ENCODE data around the gene ZBTB46.
"Not testable (repeated sequence)": the region's sequence is repeated elsewhere in the genome, so short reads cannot be mapped to it uniquely, and the experiment has no call there.

The ZBTB46 gene

DNA sequence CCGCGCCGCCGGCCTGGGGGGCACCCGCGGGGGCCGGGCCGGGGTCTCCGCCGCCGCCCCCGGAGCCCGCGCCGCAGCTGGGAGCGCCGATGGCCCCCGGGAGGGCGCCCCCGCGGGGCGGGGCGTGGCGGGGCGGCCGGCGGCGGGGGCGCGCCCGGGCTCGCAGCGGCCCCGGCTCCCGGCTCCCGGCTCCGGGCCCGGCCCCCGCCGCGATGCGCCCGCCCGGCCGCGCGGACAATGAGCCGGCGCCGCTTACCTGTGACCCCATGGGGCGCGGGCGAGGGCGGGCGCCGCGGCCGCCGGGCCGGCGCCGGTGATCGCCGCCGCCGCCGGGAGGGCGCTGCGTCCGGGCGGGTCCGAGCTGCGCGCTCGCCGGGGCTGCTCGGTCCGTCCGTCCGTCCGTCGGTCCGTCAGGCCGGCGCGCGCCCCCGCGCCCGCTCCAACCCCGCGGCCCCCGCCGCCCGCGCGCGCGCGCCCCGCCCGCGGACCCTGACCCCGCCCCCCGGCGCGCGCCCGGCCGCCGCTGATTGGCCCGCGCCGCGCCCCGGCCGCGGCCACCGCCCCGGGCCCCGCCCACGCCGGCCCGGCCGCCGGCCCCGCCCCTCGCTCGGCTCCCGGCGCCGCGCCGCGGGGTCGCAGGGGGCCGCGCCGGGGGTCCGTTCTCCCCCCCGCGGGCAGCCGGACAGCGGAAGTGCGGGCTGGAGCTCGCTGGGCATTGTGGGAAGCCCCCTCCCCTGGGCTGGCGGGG, at the start of gene ZBTB46:
Gene ZBTB46 (minus strand): TSS at position 424 of the 748 bp plus-strand sequence. CDS start 40,507 bp downstream, outside the sequence.
- no peak for DNase-seq (ENCODE audit: low read depth in 3 of 3, low spot score in 1 of 3)

GRCh38 chr20:63878899-63879663, 48.0 kb upstream of the ZBTB46 start:
- DNase-seq (ENCODE audit: low read depth in 3 of 3, low spot score in 1 of 3): no peak

GRCh38 chr20:63877755-63878470, 46.8 kb upstream of the ZBTB46 start:
- DNase-seq (ENCODE audit: low read depth in 3 of 3, low spot score in 1 of 3): no peak

GRCh38 chr20:63876489-63877036, 45.5 kb upstream of the ZBTB46 start:
- DNase-seq (ENCODE audit: low read depth in 3 of 3, low spot score in 1 of 3): no peak

DNA sequence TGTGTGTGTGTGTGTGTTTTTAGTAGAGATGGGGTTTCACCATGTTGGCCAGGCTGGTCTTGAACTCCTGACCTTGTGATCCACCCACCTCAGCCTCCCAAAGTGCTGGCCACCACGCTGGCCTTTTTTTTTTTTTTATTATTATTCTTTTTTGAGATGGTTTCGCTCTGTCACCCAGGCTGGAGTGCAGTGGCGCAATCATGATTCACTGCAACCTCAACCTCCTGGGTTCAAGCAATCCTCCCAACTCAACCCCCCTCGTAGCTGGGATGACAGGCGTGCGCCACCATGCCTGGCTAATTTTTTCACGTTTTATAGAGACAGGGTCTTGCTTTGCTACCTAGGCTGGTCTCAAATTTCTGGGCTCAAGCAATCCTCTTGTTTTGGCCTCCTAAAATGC, 43.2 kb upstream of the ZBTB46 start:
- not testable (repeated sequence) for DNase-seq (ENCODE audit: low read depth in 3 of 3, low spot score in 1 of 3)

- DNase-seq (ENCODE audit: low read depth in 3 of 3, low spot score in 1 of 3): no peak
These were observed 42.5 kb upstream of the ZBTB46 start for GRCh38 chr20:63873477-63873971.

DNA sequence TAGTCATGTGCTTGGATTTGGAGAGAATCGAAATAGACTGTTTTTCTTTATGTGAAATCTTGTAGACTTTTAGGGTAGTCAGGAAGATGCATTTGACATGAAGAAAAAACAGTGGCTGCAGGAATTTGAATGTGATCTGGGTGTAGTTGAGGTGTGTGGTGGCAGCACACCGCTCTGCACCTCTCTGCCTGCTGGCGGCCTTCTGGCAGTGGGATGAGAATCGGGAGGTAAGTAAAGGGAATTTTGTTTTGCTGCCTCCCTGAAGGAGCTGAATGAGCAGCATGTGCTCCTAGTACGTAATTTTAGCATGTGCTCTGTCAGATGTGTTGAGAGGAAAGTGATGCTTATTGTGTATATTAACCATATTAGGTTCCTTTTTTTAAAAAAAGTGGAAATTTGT, 37.2 kb upstream of the ZBTB46 start:
- DNase-seq (ENCODE audit: low read depth in 3 of 3, low spot score in 1 of 3): no peak

DNA sequence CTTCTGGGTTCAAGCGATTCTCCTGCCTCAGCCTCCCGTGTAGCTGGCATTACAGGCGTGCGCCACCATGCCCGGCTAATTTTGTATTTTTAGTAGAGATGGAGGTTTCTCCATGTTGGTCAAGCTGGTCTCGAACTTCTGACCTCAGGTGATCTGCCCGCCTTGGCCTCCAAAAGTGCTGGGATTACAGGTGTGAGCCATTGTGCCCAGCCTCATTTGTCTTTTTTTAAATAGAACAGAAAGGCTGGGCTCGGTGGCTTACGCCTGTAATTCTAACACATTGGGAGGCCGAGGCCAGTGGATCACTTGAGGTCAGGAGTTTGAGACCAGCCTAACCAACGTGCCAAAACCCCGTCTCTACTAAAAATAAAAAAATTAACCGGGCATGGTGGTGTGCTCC, 36.0 kb upstream of the ZBTB46 start:
- DNase-seq (ENCODE audit: low read depth in 3 of 3, low spot score in 1 of 3): not testable (repeated sequence)

- DNase-seq (ENCODE audit: low read depth in 3 of 3, low spot score in 1 of 3): peak; percentile 93 to 95 (median 94)
These were observed 34.0 kb upstream of the ZBTB46 start, which contains the start of gene TPD52L2 for GRCh38 chr20:63864978-63865640. Gene TPD52L2 (plus strand): TSS chr20:63865270. CDS start chr20:63865366, 96 bp downstream.

- DNase-seq (ENCODE audit: low read depth in 3 of 3, low spot score in 1 of 3): no peak
These were observed 33.5 kb upstream of the ZBTB46 start for GRCh38 chr20:63864545-63864977.

GRCh38 chr20:63863798-63864544, 32.9 kb upstream of the ZBTB46 start:
- peak; percentile 47 to 58 (median 55) for DNase-seq (ENCODE audit: low read depth in 3 of 3, low spot score in 1 of 3)

- DNase-seq (ENCODE audit: low read depth in 3 of 3, low spot score in 1 of 3): no peak
These were observed 32.1 kb upstream of the ZBTB46 start for GRCh38 chr20:63863021-63863797.

DNA sequence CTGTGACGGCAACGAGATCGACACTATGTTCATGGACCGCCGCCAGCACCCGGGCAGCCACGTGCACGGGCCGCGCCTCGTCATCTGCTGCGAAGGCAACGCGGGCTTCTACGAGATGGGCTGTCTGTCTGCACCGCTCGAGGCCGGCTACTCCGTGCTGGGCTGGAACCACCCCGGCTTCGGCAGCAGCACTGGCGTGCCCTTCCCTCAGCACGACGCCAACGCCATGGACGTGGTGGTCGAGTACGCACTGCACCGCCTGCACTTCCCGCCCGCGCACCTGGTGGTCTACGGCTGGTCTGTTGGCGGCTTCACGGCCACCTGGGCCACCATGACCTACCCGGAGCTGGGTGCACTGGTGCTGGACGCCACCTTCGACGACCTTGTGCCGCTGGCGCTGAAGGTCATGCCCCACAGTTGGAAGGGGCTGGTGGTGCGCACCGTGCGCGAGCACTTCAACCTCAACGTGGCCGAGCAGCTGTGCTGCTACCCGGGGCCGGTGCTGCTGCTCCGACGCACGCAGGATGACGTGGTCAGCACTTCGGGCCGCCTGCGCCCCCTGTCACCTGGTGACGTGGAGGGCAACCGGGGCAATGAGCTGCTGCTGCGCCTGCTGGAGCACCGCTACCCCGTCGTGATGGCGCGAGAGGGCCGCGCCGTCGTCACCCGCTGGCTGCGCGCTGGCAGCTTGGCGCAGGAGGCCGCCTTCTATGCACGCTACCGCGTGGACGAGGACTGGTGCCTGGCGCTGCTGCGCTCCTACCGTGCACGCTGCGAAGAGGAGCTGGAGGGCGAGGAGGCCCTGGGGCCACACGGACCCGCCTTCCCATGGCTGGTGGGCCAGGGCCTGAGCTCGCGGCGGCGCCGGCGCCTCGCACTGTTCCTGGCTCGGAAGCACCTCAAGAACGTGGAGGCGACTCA, 31.2 kb upstream of the ZBTB46 start:
- no peak for DNase-seq (ENCODE audit: low read depth in 3 of 3, low spot score in 1 of 3)

- DNase-seq (ENCODE audit: low read depth in 3 of 3, low spot score in 1 of 3): no peak
These were observed 30.4 kb upstream of the ZBTB46 start, which contains the start of gene ABHD16B for GRCh38 chr20:63861365-63861934. Gene ABHD16B (plus strand): TSS chr20:63861498. CDS start chr20:63861541, 43 bp downstream.

DNA sequence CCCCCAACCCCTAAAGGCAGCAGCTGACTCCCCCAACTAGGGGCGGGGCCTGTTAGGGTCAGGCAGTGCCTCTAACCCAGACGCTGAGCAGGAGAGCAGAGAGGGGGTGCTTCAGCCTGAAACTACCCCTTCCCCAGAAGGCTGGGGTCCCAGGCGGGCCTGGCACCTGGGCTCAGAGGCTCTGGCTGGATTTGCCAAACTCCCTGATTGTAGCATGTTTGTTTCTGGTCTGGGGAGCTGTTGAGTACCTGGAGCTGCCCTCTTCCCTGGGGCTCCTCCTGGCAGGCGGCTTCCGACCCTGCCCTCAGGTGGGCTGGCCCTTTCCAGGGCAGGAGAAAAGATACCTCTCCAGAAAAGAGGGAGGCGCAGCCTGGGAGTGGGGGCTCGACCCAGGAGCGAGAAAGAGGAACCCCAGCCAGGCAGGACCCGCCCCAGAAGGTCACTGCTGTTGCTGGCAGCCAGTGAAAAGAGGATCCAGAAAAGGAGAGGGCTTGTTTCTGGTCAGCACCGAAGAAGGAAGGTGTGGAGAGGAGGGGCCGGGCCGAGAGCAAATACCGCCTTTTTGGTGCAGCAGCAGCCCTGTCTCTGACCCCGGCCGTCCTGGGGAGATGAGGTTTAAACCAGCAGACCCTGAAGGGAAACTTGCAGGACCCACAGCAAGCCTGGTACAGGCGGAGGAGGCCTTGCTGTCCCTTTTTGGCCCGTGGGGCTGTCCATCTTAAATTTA, 29.4 kb upstream of the ZBTB46 start:
- DNase-seq (ENCODE audit: low read depth in 3 of 3, low spot score in 1 of 3): no peak

DNA sequence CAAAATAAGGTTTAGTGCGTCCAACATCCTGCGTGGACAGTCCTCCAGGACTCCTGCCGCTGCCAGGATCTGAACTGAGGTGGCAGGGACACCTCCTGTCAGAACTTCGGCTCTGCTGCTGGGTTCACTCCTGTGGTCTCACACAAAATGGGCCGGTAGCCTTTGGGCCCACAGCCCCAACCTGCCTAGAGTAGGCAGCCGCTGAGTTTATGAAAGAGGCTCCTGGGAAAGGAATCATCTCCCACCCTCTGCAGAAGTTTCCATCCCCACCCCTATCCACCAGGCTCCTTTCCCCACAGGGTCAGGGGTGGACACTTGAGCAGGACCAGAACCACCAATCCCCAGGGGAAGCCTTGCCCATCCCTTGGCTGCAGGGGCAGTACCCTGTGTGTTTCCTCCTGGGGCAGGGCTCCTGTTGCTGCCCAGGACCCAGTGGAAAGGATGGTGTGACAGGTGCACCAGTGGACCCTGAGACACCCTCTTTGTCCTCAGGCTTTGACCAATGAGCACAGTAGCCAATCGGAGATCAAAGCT, 28.2 kb upstream of the ZBTB46 start:
- DNase-seq (ENCODE audit: low read depth in 3 of 3, low spot score in 1 of 3): no peak
